Stimulated activated CD8-positive, alpha-beta memory T cell treated with anti-CD3 and anti-CD28 coated beads, Interleukin-12 subunit alpha, Interleukin-12 subunit beta, amount 100 ng/mL, for 1 hour (primary cell): ENCODE results near the gene ADARB2.

Experiments used
- DNase-seq: peaks from one replicate; pipeline ENCODE4 v3.0.0-alpha.2; 2020; ENCODE audit warnings: low read depth

The ADARB2 gene

DNA sequence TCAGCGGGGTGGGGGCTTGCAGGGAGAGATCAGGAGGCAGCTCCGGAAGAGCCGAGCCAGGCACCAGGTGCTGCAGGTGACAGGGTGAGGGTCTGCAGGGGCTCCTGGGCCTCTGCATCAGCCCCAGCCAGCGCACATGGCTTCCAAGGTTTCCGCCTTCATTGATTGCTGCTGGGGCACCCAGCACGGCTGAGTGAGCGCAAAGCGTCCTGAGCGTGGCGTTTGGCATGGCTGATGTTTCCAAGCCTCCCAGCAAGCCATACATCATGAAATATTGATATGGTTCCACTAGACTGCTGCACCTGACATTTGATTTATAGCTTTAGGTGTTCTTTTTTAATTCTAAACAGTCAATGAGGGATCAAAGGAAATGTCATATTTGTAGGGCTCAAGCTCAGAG lies 422.1 kb downstream of the ADARB2 start:
- DNase-seq, result no peak

DNA sequence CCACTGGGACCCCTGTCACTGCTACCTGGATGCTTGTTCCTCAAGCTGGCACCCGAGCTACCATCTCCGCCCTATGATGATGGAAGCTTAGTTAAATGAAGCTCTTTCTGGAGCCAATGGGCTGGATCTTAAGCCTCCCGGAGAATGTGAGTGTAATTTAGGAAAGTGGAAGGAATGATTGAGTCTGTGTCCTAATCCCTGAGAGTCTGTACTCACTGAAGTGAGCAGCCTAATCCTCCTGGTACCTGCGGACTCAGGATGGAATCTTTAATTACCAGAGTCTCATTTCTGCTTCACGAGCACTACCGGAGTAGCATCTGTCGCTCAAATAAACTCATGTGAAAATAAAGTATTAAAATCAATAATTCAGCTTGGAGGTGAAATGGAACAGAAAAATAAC lies 425.6 kb downstream of the ADARB2 start:
- no peak for DNase-seq

DNA sequence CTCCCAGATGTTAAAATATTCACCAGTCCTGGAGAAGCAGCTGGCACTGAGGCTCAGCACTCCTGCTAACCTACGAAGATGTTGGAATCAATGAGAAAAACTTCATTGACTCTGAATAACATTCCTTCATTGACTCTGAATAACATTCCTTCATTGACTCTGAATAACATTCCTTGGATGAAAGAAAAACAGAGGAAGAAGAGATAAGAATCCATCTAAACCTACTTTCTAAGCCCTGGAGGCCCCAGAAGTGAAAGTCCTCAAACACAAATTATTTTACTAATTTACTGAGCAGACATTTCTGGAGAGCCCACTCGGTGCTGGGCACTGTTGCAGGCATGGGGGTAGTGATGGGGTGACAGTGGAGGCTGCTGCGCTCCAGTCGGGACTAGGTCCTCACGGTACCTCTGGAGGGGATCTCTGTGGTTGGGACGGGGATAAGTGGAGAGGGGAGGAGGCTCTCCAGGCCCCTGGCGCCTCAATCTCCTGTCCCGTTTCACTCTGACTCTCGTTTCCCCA lies 427.0 kb downstream of the ADARB2 start:
- DNase-seq, result no peak

DNA sequence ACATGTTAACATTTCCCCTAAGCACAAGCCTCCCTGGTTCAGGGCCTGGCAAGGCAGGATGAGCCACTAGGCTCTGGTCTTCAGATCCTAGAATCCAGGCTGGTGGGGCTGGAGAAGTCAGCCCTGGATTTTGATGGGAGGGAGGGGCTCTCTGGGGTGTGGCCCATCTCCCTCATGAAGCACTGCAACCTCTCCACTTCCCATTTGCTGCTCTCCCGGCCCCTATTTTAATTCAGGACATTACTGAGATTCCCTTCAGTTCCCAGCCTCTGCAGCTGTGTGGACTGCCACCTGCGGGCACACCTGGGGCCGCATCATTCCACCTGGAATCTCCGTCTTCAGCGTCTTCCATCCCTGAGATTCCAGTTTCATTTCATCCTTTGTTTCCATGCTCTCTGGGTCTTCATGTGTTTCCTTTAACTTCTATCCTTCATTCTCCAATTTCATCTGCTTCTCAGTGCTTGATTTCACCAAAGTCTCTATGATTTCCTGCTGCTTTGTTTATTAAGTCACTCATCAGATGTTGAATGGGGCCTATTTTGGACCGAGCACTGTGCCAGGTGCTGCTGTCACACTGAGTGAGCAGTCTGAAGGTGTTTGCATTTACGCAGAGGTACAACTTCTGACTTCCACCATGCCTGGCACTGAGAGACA lies 427.6 kb downstream of the ADARB2 start:
- no peak for DNase-seq

DNA sequence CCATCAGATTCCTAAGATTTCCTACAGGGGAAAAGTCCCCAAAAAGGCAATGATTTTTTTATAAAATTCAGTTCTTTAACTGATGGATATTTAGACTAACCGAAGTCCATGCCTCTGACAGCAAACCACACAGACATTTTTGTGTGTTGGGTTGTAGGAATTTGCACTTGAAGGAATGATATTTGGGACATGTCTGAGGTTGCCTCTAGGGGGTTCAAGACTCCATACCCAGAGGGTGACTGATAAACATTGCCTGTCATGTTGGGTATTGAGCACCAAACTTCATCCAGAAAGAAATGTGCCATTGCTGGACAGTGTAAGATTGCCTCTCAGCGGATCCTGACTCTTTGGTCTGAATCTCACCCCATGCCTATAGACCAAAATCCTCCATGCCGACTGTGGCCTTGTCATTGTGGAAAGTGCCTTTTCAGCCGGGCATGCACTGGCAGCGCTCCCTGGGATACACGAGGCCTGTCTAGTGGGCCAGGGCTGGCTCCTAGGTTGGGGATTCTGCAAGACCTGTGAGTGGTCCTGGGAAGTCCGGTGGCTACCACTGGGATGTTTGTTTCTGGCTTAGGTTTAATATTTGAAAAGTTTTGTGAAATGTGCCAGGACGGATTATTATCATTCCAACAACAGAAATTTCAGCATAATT lies 428.2 kb downstream of the ADARB2 start:
- DNase-seq, result no peak

DNA sequence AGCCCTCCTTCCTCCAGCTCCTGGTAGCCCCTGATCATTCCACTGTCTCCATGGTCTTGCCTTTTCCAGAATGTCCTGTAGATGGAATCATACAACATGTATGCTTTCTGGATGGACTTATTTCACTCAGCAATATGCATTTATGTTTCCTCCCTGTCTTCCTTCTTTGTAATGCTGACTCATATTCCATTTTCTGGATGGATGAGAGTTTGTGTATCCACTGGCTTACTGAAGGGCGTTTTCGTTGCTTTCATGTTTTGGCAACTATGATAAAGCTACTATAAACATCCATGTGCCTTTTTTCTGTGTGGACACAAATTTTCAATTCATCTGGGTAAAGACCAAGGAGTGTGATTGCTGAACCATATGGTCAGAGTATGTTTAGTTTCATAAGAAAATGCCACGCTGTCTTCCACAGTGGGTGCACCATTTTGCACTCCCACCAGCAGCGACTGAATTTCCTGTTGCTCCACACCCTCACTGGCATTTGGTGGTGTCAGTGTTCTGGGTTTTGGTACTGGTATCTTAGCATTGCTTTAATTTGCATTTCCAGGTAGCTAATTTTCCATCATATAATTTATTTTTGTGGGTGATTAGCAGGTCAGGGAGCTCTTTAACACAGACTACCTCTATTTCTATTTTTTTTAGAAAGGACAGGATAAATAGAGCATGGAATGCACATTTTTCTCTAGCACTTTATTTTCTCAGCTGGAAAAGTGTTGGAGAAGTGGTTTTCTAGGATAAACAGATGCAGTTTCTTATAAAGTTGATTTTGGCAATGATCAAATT lies 429.0 kb downstream of the ADARB2 start:
- DNase-seq, result no peak

GRCh38 chr10:1301143-1301542 lies 436.2 kb downstream of the ADARB2 start:
- no peak for DNase-seq

- DNase-seq, result no peak
Observed at GRCh38 chr10:1300218-1300617, 437.1 kb downstream of the ADARB2 start.

DNA sequence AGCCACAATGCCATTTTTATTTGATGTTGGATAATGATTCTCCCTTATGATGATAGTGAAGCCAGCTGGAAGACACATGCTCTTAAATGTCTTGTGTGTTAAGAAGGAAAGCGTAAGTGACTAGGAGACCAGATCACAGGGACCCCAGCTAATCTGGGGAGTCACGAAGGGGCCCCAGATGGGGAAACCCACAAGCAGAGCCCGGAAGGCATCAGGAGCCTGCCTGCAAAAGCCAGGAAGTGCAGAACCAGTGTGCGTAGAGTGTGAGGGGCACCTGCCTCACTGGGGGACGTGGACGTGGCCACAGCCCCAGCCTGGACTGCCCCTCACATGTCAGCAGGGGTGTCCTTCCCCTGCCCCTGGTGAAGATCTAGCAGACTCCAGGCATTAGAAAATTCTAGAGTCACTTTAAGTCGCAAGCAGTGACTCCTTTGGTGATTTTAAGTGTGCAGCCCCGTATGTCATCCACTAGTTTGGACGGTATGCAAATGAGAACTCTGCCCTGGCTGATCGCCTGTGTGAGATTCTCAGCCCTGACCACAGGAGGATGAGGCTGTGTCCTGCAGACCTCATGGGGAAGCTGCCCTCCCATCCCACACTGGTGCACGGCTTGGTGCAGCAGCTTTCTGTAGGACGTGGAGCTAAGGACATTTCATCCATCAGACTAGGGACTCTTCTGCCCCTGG lies 438.1 kb downstream of the ADARB2 start:
- DNase-seq, result no peak

DNA sequence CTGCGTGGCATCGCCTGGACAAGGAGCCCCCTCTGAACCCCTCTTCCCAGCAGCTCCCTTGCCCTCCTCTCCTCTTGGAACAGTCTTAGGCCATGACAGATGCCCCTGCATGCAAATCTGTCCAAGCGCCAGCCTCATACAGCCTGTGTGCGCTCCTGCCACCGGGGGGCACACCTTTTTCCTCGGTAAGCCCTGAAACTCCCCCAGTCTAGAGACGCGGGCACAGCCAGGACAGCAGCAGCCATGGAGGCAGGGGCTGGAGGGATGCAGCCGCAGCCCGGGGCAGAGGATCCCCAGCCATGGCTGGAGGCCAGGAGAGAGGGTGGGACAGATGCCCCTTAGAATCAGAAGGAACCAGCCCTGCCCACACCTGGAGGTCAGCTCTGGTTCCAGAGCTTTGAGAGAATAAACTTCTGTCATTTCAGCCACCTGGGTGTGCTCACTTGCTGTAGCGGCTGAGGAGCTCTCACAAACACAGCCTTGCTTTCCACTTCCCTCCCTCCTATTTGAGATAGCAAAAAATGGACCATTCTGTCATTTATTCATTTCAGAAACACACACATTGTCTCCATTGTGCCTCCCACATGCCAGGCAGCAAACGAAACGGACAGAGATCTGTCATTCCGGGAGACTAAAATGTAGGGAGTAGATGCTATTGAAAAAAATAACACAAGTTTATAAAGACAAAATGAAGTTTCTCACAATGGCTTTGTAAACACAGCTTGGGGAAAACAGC lies 439.6 kb downstream of the ADARB2 start:
- no peak for DNase-seq

- DNase-seq, result no peak
Observed at GRCh38 chr10:1295756-1296480, 441.4 kb downstream of the ADARB2 start.

DNA sequence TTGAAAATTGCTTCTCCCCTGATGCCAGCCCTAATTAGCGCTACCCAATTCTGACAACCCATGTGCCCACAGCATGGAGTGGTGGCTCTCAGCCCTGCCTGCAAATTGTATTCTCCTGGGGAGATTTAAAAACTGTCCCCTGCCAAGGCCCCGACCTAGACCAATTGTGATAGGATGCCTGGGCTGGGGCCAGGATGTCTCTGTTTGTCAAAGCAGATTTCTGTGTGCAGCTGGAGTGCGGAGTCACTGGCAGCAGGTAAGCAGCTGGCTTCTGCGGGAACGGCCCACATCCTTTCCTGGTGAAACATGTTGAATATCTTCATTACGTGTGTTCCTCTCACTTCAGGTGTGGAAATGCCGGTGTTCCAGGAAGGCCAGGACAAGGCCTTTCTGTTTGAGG lies 442.6 kb downstream of the ADARB2 start:
- no peak for DNase-seq

DNA sequence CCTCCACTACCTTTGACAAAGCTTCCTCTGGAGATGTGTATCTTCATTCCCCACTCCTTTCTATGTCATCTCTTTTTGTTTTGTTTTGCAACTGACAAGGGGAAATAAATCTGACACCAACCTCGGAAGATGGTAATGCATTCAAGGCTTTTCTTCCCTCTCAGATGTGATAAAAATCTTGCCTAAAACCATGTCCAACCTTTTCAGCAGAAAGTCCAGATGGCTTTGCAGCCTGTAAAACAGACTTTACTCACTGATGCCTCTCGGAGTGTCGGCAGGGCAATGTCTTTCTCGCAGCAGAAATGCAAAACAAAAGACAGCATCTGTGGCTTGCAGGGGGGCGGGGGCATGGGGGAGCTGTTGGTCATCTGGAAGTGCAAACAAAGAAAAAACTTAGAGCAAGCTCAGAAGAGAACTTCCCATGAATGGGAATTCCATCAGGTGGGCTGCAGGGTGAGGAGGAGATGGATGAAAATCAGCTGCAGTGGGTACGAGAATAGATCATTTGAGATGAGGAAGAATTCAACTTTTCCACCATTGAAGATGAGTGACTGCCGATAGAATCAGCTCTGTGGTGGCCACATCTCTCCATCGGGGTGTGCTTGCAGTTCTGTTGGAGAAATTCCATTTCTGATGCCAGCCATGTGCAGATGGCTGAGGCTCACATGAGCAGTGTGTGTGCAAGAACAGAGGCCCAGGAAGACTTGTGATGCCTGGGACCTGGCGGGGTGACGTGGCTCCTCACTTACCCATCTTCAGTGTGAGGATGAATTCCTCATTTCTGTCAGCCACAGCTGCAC lies 443.5 kb downstream of the ADARB2 start:
- DNase-seq, result no peak

- DNase-seq, result no peak
Observed at GRCh38 chr10:1293157-1293556, 444.2 kb downstream of the ADARB2 start.

DNA sequence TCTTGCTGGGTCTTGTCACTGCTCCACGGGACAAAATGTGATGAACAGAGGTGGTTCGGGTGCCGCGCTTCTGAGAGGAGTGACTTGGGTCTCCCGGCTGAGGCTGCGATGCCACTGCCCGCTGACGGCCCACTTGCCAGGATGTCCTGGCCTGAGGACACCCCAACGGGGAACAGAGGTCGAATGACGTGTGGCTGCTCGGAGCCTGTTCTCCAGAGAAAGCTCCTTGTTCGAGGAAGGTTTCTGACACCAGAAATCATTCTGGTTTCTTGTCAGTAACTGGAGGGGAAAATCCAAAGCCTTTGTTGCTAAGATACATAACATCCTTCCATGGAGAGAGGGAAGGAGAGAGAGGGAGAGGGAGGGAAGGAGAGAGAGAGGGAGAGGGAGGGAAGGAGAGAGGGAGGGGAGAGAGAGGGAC lies 444.7 kb downstream of the ADARB2 start:
- DNase-seq, result no peak

DNA sequence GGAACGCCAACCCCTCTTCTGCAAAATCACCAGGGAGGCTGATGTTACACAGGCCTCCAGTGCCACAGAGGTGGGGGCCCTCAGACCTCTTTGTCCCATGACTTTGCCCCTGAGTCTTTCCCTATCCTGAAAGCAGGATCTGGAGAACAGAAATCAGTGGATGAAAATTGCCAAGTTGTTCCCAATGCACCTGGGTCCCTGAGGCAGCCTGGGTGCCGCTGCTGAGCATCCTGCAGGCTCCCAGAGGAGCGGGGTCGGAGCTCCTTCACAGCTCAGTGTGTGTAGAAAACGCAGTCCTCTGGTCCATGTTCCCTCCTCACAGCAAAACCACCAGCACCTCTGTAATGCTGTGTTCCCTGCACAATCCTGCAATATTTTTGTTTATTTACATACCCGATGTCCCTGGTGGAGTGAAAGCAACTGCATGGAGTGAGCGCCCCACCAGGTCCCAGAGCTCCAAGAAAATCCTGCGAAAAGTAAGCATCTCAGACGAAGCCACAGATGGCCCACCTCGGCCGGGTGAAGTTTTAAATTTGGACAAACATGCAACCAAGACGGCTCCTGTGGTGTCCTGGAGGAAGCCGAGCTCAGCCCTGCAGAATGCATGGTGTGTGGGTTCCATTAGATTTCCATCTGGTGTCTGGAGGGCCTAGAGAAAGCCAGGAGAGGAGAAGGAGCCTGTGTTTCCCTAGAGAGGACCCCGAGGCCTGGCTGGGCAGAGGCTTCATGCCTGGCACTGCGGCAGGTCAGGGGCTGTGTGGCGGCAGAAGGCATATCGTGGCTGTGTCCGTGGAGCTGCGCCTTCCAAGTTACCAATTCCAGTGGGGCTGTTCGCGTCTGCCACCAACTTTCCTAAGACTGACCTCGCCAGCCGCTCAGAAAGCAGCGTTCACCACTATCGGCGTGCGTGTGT lies 445.9 kb downstream of the ADARB2 start:
- no peak for DNase-seq

DNA sequence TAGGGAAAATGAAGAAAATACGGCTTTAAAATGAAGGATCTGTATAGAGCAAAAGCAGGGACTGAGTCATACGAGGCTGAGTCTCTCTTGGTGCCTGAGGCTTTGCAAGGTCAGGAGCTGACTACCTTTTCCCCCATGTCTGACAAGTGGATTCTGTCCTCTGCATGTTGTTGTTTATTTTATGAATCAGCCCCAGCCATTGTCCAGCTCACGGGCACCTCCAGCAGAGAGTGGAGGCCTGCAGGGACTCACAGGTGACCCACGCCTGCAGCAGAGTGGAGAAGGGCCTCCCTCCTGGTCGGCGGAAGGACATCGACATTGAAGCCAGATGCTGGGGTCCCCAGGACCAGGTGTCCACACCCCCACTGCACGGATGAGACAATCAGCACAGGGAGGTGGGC lies 447.3 kb downstream of the ADARB2 start:
- no peak for DNase-seq

DNA sequence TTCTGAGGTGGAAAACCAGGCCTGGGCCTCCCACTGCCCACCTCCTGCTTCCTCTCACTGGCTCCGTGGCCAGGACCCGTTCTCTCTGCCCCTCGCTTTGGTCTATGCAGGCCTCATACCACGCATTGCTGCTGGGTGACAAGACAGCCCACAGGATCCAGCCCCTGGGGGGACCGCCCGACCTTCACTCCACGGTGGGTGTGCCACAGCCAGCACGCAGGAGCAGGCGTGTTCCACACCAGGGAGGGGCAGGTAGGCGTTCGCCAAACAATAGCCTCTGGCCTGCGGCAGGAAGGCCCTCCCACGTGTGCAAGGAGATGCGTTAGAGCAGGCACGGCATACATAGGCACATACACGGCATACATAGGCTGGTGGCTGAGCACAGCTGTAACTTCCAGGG lies 447.7 kb downstream of the ADARB2 start:
- DNase-seq, result no peak

GRCh38 chr10:1287971-1288401 lies 449.3 kb downstream of the ADARB2 start:
- no peak for DNase-seq
